ENCODE data around the gene BANF2. TPM values are rescaled to one million over a fixed set of nuclear protein-coding genes. Genes with fewer than 3 reads are reported as not detected.

Gene BANF2
- total RNA-seq, 1 experiment from 2014 or later: not detected

DNA sequence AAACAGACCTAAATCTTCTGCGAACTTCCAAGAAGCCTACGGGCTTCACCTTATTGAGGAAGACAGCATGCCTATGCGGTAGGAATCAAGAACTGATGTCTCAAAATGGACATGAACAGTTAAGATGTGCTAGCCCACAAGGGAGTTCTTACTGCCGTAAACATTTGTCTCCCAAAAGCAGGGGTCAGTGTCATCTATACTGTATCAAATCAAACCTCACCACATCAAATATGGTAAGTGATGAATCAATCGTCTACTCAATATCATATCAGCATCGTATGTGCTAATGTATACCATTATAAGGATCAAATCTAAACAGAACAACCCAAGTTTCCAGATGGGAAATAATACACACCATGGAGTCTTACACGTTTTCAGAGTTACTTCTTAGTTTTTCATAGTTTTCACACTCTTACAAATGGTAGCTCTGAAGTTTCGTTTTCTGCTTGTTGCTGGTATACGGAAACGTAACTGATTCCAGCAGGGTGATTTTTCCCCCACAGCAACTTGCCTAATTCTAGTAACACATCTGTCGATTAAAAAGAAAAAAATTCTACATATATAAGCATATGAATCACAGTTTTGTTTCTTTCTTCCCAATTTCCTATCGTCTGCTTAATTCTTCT lies 30.3 kb upstream of the BANF2 start:
- BruUV-seq (replicated peaks): no TSS peak
- POLR2A ChIA-PET: no interaction called here
- no peak overlapping the region for H3K4me2 ChIP-seq (ENCODE audit: low read length)
- CTCF ChIA-PET: no interaction called here
- no peak overlapping the region for H3K27ac ChIP-seq (ENCODE audit: low read depth, low read length)
- no peaks in the 10 kb centered on the region for H3K4me1 ChIP-seq (ENCODE audit: control insufficient read depth in 1 of 2, insufficient read depth in 2 of 2, low read length in 2 of 2)
- no peak for DNase-seq (ENCODE audit: low read depth, low spot score)
- H3K9me2 ChIP-seq (ENCODE audit: insufficient read depth): no peaks in the 10 kb centered on the region
- intact Hi-C loops (cut with micrococcal nuclease): no loop called here
- no peak for ATAC-seq
- TF ChIP-seq YY1 (IDR thresholded peaks at IDR 0.05; ENCODE audit: extremely low read depth, insufficient replicate concordance, low read depth, low read length): no peak
- no peak for TF ChIP-seq EZH2 (IDR thresholded peaks at IDR 0.05)
- no peak for TF ChIP-seq POLR2A (IDR thresholded peaks at IDR 0.05; ENCODE audit: borderline replicate concordance, extremely low read depth, insufficient read depth, insufficient read length)
- TF ChIP-seq, protein P1, sequence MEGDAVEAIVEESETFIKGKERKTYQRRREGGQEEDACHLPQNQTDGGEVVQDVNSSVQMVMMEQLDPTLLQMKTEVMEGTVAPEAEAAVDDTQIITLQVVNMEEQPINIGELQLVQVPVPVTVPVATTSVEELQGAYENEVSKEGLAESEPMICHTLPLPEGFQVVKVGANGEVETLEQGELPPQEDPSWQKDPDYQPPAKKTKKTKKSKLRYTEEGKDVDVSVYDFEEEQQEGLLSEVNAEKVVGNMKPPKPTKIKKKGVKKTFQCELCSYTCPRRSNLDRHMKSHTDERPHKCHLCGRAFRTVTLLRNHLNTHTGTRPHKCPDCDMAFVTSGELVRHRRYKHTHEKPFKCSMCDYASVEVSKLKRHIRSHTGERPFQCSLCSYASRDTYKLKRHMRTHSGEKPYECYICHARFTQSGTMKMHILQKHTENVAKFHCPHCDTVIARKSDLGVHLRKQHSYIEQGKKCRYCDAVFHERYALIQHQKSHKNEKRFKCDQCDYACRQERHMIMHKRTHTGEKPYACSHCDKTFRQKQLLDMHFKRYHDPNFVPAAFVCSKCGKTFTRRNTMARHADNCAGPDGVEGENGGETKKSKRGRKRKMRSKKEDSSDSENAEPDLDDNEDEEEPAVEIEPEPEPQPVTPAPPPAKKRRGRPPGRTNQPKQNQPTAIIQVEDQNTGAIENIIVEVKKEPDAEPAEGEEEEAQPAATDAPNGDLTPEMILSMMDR (IDR thresholded peaks at IDR 0.05 in 2 of 3, conservative IDR thresholded peaks at IDR 0.05 in 1 of 3; ENCODE audit: borderline replicate concordance in 1 of 3, insufficient read depth in 1 of 3, low read depth in 2 of 3, low read length in 2 of 3): no peak
- no peak for TF ChIP-seq ZFX (IDR thresholded peaks at IDR 0.05)
- no peak for TF ChIP-seq RAD21 (IDR thresholded peaks at IDR 0.05; ENCODE audit: low read depth)
- TF ChIP-seq CBX3 (IDR thresholded peaks at IDR 0.05; ENCODE audit: low read depth): no peak
- no peak for TF ChIP-seq ELF1 (IDR thresholded peaks at IDR 0.05; ENCODE audit: borderline replicate concordance, low read depth)
- TF ChIP-seq TCF7L2 (IDR thresholded peaks at IDR 0.05; ENCODE audit: borderline replicate concordance, extremely low read depth, insufficient read depth, insufficient read length): no peak
- no peak for TF ChIP-seq SRF (IDR thresholded peaks at IDR 0.05; ENCODE audit: low read depth)
- no peak for TF ChIP-seq EZH2phosphoT487 (IDR thresholded peaks at IDR 0.05; ENCODE audit: borderline replicate concordance)
- TF ChIP-seq, protein P2, sequence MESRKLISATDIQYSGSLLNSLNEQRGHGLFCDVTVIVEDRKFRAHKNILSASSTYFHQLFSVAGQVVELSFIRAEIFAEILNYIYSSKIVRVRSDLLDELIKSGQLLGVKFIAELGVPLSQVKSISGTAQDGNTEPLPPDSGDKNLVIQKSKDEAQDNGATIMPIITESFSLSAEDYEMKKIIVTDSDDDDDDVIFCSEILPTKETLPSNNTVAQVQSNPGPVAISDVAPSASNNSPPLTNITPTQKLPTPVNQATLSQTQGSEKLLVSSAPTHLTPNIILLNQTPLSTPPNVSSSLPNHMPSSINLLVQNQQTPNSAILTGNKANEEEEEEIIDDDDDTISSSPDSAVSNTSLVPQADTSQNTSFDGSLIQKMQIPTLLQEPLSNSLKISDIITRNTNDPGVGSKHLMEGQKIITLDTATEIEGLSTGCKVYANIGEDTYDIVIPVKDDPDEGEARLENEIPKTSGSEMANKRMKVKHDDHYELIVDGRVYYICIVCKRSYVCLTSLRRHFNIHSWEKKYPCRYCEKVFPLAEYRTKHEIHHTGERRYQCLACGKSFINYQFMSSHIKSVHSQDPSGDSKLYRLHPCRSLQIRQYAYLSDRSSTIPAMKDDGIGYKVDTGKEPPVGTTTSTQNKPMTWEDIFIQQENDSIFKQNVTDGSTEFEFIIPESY (IDR thresholded peaks at IDR 0.05; ENCODE audit: extremely low read depth, insufficient replicate concordance, low read length): no peak
- TF ChIP-seq, protein P3, sequence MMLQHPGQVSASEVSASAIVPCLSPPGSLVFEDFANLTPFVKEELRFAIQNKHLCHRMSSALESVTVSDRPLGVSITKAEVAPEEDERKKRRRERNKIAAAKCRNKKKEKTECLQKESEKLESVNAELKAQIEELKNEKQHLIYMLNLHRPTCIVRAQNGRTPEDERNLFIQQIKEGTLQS (IDR thresholded peaks at IDR 0.05): no peak
- no peak for TF ChIP-seq POLR2AphosphoS5 (IDR thresholded peaks at IDR 0.05; ENCODE audit: low read depth, low read length)
- TF ChIP-seq CEBPB (IDR thresholded peaks at IDR 0.05; ENCODE audit: low read depth): no peak
- H3K27me3 ChIP-seq (ENCODE audit: insufficient read depth, low read length): no peaks in the 10 kb centered on the region
- no peaks in the 10 kb centered on the region for H3K9me3 ChIP-seq (ENCODE audit: control insufficient read depth in 1 of 2, insufficient read depth in 1 of 2, low read depth in 1 of 2, low read length in 2 of 2)
- H4K20me1 ChIP-seq (ENCODE audit: insufficient read depth): no peaks in the 10 kb centered on the region; the same call in 1 of the 2 replicates
- H2AFZ ChIP-seq (ENCODE audit: low read depth, low read length, poor library complexity, severe bottlenecking): no peak overlapping the region
- no peak overlapping the region for H3K9ac ChIP-seq (ENCODE audit: low read length)
- no peak overlapping the region for H3K4me3 ChIP-seq (replicated peaks in 1 of 2; ENCODE audit: low read depth in 1 of 2, low read length in 2 of 2)
- H3K79me2 ChIP-seq (ENCODE audit: insufficient read depth, low read length): peaks cover 90% of the 10 kb centered on the region
- H3K36me3 ChIP-seq (ENCODE audit: control insufficient read depth in 1 of 2, insufficient read depth in 2 of 2, low read length in 2 of 2): peaks cover 2 to 10% of the 10 kb centered on the region in 2 experiments; a peak in 1 of 4 replicates
- RAD21 ChIA-PET (ENCODE audit: low non-redundant PET in 1 of 2, low total read pairs in 2 of 2, uncharacterized antibody in 2 of 2, unreplicated experiment in 2 of 2): no interaction called here

Measured in HCT116 (cell line).